Measurements from ENCODE around the gene SULT1C3.

GRCh38 chr2:108223573-108223972 lies 16.2 kb upstream of the SULT1C3 start:
- TF ChIP-seq POLR2AphosphoS5 (IDR thresholded peaks at IDR 0.05; ENCODE audit: borderline replicate concordance, low read depth, low read length) (no peak), EZH2 (IDR thresholded peaks at IDR 0.05) (no peak), FOXP2 (optimal IDR thresholded peaks at IDR 0.05; ENCODE audit: control extremely low read depth, extremely low read length, insufficient read depth) (no peak)
